SU-DHL-6 (cell line): ENCODE measurements around the gene RPL7A.

Experiments
- CTCF ChIP-seq: fragments of 200-600 bp; sonication (generic); IDR thresholded peaks from one replicate; pipeline ENCODE4 v1.5.1; 2017; ENCODE audit warnings: antibody characterized with exemption, mild to moderate bottlenecking, low read length, moderate library complexity; ENCODE audit not compliant: insufficient read depth, poor library complexity, severe bottlenecking
- EZH2phosphoT487 ChIP-seq: fragments of 200-600 bp; sonication (generic), shearing (Covaris generic); conservative IDR thresholded peaks from 2 replicates; pipeline ENCODE4 v1.6.1; 2018; ENCODE audit warnings: mild to moderate bottlenecking, antibody characterized with exemption, low read length, moderate library complexity, mixed read lengths

DNA sequence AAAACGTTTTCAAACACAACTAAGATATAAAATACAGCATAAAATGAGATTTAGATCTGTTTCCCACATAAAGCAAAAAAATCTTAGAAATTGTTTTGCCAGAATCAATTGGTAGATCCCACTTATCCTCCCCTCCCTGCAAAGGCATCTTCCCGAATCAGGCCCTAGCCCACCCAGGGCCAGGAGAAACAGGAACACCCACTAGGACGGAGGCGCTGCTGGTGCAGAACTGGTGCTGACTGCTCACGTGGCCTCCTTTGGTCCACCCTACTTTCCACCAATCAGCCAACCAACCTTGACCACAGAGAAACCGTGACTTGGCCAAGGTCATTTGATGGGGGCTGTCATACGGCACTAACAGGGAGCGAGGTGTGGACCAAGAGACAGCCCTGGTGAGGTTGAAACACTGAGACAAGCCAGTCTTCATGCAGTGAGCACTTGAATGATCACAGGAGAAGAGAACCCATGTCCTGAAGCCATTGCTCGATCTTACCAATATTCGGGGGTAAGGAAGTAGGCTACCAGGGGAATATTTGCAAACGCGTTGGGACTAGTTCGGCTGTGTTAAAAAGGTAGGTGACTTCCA, 13.6 kb downstream of the RPL7A start:
- TF ChIP-seq CTCF (no peak), EZH2phosphoT487 (no peak)
